RPMI7951 (cell line): ENCODE results near the gene ZKSCAN8. TPM values are rescaled to one million over a fixed set of nuclear protein-coding genes. Genes with fewer than 3 reads are reported as not detected.

Experiments used
- DNase-seq: peaks from one replicate; pipeline ENCODE4 v3.0.0-alpha.2; 2012; ENCODE audit warnings: low read depth
- total RNA-seq: library from RNA; depleted of rRNA; stranded (reverse); fragments of >200 nt; shearing (Covaris generic); gene quantifications from 2 replicates; pipeline ENCODE4 v1.2.3, GENCODE V29; 2014; rRNA removed

The ZKSCAN8 gene
- total RNA-seq, 1 experiment from 2014 or later, result 12.9 TPM

DNA sequence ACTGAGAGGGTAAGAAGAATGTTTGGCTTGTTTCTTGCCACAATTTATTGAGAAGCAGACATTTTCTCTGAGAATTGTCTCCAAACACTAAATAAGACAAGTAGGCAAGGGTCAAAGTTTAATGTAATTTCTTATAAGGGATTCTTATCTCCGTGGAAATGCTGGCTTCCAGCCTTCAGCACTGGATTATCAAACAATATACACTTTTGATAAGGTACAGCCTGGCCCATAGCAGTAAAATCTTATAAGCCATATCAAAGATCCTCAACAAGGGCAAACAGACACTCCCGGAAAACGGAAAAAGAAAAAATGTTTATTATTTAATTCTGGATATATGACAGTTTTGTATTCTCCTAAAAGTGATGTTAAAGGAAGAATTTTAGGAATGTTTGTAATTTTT is 64.8 kb downstream of the ZKSCAN8 start:
- DNase-seq, result no peak

DNA sequence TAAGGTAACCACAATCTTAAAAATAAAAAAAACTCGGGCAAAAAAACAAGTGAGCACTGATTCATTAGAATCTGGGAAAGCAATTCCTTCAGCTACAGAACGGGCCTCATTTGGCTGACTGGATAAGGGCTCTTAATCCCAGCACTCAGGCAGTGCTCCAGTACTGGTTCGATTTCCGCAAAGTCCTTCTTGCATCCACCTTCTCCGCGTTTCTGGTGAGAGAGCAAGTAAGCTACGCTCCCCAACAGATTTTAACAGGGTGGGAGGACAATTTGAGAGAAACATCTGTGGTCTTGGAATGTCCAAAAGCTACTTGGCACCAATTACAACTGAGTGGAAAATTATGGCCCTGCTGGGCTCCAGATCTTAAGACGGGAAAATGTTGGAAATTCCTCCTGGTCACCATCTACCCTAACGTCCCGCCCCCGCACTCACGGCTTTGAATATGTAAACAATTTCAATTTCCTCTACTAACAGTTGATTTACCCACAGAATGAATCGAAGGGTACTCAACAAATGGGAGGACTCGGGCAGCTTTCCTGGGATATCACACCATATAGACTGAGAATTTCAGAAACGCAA is 65.3 kb downstream of the ZKSCAN8 start:
- DNase-seq, result no peak

DNA sequence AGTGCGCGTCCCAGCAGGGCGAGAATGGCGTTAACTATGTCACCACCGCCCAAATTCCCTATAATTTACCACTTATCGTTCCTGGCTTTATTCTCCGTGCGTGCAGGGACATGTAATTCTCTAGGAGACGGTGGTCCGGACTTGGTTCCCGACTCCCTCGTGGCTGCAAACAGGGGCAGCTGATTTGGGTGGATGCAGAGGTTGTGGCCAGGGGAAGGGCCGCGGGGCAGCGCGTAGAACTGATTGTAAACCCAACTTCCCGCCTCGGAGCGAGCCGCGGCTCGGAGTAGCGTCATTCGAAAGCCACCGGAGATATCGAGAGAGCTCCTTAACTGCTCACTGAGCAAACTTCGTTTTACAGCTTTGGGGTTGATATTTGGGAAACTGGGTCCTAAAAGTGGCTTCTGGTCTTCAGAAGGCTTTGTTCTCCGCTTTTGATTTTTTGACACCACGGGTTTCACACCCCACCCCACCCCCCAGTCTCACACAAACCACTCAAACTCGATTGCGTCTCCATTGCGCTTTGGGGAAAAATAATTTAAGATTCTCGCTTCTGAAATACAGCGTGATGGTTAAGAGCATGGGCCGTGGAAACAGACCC is 65.9 kb downstream of the ZKSCAN8 start:
- DNase-seq, result no peak

DNA sequence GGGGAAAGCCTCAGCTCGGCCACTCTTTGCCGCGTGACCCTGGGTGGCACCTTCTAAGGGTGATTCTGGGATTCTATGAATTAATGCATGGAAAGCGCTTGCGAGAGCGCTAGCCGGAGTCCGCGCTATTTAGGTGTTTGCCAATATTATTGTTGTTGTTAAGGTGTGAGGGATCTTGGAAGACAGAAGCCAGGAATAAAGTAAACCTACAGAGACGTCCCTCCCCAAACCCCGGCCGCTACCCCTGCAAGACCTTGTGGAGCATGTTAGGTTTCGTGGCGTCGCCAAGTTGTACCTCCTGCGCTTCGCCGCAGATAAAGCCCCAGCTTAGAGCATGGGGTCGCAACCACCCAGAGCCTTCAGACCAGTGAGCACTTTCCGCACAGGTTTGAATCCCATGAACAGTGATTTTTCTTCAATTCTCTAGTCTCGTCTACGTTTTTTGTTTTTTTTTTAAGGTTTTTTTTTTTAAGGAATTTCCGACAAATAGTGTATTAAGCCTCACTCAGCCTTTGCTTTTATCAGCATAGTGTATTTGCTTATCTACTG is 66.5 kb downstream of the ZKSCAN8 start:
- DNase-seq, result no peak

Other genes starting within 250 kb of the ZKSCAN8 start
- gene OR2B2, start 229.5 kb upstream of the ZKSCAN8 start, total RNA-seq, result not detected in 2 replicates
- gene OR2B6, start 184.6 kb upstream of the ZKSCAN8 start, total RNA-seq, result not detected in 2 replicates
- 0.60 and 1.1 TPM in 2 replicates for gene ZNF165, start 61.3 kb upstream of the ZKSCAN8 start, total RNA-seq
- 4.2 and 5.9 TPM in 2 replicates for gene ZSCAN16, start 17.3 kb upstream of the ZKSCAN8 start, total RNA-seq
- 16.7 and 21.0 TPM in 2 replicates for gene ZSCAN9, start 83.4 kb downstream of the ZKSCAN8 start, total RNA-seq
- gene ZKSCAN4, start 110.4 kb downstream of the ZKSCAN8 start, total RNA-seq, result 5.0 and 6.2 TPM in 2 replicates
- not detected in 2 replicates for gene NKAPL, start 117.4 kb downstream of the ZKSCAN8 start, total RNA-seq
- 20.4 and 21.4 TPM in 2 replicates for gene ZSCAN26, start 125.3 kb downstream of the ZKSCAN8 start, total RNA-seq
- gene PGBD1, start 139.7 kb downstream of the ZKSCAN8 start, total RNA-seq, result 14.4 and 15.7 TPM in 2 replicates
- gene ZSCAN31, start 194.3 kb downstream of the ZKSCAN8 start, total RNA-seq, result 1.6 and 3.8 TPM in 2 replicates
- 3.9 and 4.3 TPM in 2 replicates for gene ZKSCAN3, start 208.1 kb downstream of the ZKSCAN8 start, total RNA-seq